DOHH2 (cell line): Measurements from ENCODE around the gene MUC5AC.

Experiments used
- H3F3A ChIP-seq: fragments of 200-600 bp; sonication (generic), shearing (Covaris generic); 2 replicates; pipeline ENCODE4 v1.6.0; 2016; ENCODE audit warnings: antibody characterized with exemption, mild to moderate bottlenecking; ENCODE audit not compliant: control insufficient read depth, insufficient read depth
- H3K27ac ChIP-seq: fragments of 200-600 bp; sonication (generic); 2 replicates; pipeline ENCODE4 v1.5.1; 2014; ENCODE audit warnings: low read depth, mild to moderate bottlenecking, low read length, moderate library complexity
- H3K27me3 ChIP-seq: fragments of 200-600 bp; sonication (generic); 2 replicates; pipeline ENCODE4 v1.6.1; 2014; ENCODE audit warnings: mild to moderate bottlenecking, low read length, mixed read lengths; ENCODE audit not compliant: control insufficient read depth
- H3K36me3 ChIP-seq: fragments of 200-600 bp; sonication (generic); 2 replicates; pipeline ENCODE4 v1.6.1; 2014; ENCODE audit warnings: mild to moderate bottlenecking, low read length, moderate library complexity, mixed read lengths; ENCODE audit not compliant: control insufficient read depth
- H3K4me1 ChIP-seq: fragments of 200-600 bp; sonication (generic); 2 replicates; pipeline ENCODE4 v1.6.1; 2014; ENCODE audit warnings: mild to moderate bottlenecking, low read length, mixed read lengths; ENCODE audit not compliant: control insufficient read depth
- H3K4me2 ChIP-seq: fragments of 200-600 bp; sonication (generic); 2 replicates; pipeline ENCODE4 v1.6.0; 2014; ENCODE audit warnings: mild to moderate bottlenecking, low read length, moderate library complexity
- H3K4me3 ChIP-seq: fragments of 200-600 bp; sonication (generic); 2 replicates; pipeline ENCODE4 v1.5.1; 2014; ENCODE audit warnings: mild to moderate bottlenecking, low read length, mixed read lengths
- H3K79me2 ChIP-seq: fragments of 200-600 bp; sonication (generic); 2 replicates; pipeline ENCODE4 v1.6.1; 2014; ENCODE audit warnings: mild to moderate bottlenecking, low read length, mixed read lengths; ENCODE audit not compliant: control insufficient read depth
- H3K9me2 ChIP-seq: fragments of 200-600 bp; sonication (generic); replicated peaks from 2 replicates; pipeline ENCODE4 v1.6.1; 2014; ENCODE audit warnings: mild to moderate bottlenecking, low read length, mixed read lengths; ENCODE audit not compliant: control insufficient read depth
- H3K9me3 ChIP-seq: fragments of 200-600 bp; sonication (generic); 2 replicates; pipeline ENCODE4 v1.6.1; 2014; ENCODE audit warnings: antibody characterized with exemption, low read length, mixed read lengths; ENCODE audit not compliant: control insufficient read depth, insufficient read depth
- H4K20me1 ChIP-seq: fragments of 200-600 bp; sonication (generic); 2 replicates; pipeline ENCODE4 v1.6.0; 2014; ENCODE audit warnings: low read depth, mild to moderate bottlenecking, antibody characterized with exemption, low read length, moderate library complexity; ENCODE audit not compliant: control insufficient read depth, insufficient read depth
- EZH2phosphoT487 ChIP-seq: fragments of 200-600 bp; sonication (generic); IDR thresholded peaks from 2 replicates; pipeline ENCODE4 v1.6.1; 2017; ENCODE audit warnings: borderline replicate concordance, mild to moderate bottlenecking, antibody characterized with exemption, low read length, moderate library complexity, mixed read lengths
- TF ChIP-seq, protein P1 (sequence below): fragments of 200-600 bp; sonication (generic); IDR thresholded peaks from one replicate; pipeline ENCODE4 v1.5.1; 2014; ENCODE audit warnings: antibody characterized with exemption, mild to moderate bottlenecking, low read depth, low read length; ENCODE audit not compliant: poor library complexity, severe bottlenecking

The MUC5AC gene

GRCh38 chr11:1129611-1130160 lies 28.1 kb upstream of the MUC5AC start:
- no peak overlapping the region for H3K27ac ChIP-seq
- no peak for TF ChIP-seq EZH2phosphoT487
- TF ChIP-seq, protein P1, sequence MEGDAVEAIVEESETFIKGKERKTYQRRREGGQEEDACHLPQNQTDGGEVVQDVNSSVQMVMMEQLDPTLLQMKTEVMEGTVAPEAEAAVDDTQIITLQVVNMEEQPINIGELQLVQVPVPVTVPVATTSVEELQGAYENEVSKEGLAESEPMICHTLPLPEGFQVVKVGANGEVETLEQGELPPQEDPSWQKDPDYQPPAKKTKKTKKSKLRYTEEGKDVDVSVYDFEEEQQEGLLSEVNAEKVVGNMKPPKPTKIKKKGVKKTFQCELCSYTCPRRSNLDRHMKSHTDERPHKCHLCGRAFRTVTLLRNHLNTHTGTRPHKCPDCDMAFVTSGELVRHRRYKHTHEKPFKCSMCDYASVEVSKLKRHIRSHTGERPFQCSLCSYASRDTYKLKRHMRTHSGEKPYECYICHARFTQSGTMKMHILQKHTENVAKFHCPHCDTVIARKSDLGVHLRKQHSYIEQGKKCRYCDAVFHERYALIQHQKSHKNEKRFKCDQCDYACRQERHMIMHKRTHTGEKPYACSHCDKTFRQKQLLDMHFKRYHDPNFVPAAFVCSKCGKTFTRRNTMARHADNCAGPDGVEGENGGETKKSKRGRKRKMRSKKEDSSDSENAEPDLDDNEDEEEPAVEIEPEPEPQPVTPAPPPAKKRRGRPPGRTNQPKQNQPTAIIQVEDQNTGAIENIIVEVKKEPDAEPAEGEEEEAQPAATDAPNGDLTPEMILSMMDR, result no peak
- H3F3A ChIP-seq, result no peaks in the 10 kb centered on the region
- no peak overlapping the region for H3K4me2 ChIP-seq
- no peaks in the 10 kb centered on the region for H3K36me3 ChIP-seq
- 0 out of 2 replicates have a peak, but pooled peaks cover under 1% of the 10 kb centered on the region for H3K9me3 ChIP-seq
- no peak overlapping the region for H3K4me3 ChIP-seq
- H3K9me2 ChIP-seq, result no peaks in the 10 kb centered on the region
- no peaks in the 10 kb centered on the region for H3K27me3 ChIP-seq
- H3K79me2 ChIP-seq, result no peaks in the 10 kb centered on the region
- H4K20me1 ChIP-seq, result no peaks in the 10 kb centered on the region
- H3K4me1 ChIP-seq, result no peaks in the 10 kb centered on the region

GRCh38 chr11:1130276-1131032 lies 27.3 kb upstream of the MUC5AC start:
- Histone ChIP-seq H3K79me2 (no peaks in the 10 kb centered on the region), H3K9me2 (no peaks in the 10 kb centered on the region), H4K20me1 (no peaks in the 10 kb centered on the region), H3K4me2 (no peak overlapping the region), H3F3A (no peaks in the 10 kb centered on the region), H3K4me3 (no peak overlapping the region), H3K9me3 (0 out of 2 replicates have a peak, but pooled peaks cover 8% of the 10 kb centered on the region), H3K27ac (no peak overlapping the region), H3K4me1 (no peaks in the 10 kb centered on the region), H3K36me3 (no peaks in the 10 kb centered on the region), H3K27me3 (no peaks in the 10 kb centered on the region)
- no peak for TF ChIP-seq EZH2phosphoT487
- TF ChIP-seq, protein P1, result no peak

GRCh38 chr11:1131033-1131911 lies 26.5 kb upstream of the MUC5AC start:
- Histone ChIP-seq H3K27ac (no peak overlapping the region), H3K4me2 (no peak overlapping the region), H3K4me3 (no peak overlapping the region), H3K9me2 (no peaks in the 10 kb centered on the region), H3F3A (no peaks in the 10 kb centered on the region), H3K4me1 (no peaks in the 10 kb centered on the region), H4K20me1 (no peaks in the 10 kb centered on the region), H3K36me3 (no peaks in the 10 kb centered on the region), H3K27me3 (no peaks in the 10 kb centered on the region), H3K79me2 (no peaks in the 10 kb centered on the region), H3K9me3 (0 out of 2 replicates have a peak, but pooled peaks cover 8% of the 10 kb centered on the region)
- TF ChIP-seq, protein P1, result no peak
- TF ChIP-seq EZH2phosphoT487, result no peak
